Endometrial microvascular endothelial cells (primary cell): ENCODE data around the gene CLDN12. TPM values are rescaled to one million over a fixed set of nuclear protein-coding genes. Genes with fewer than 3 reads are reported as not detected.

Source experiments
- in situ Hi-C: cut with HindIII; loops from 2 replicates; pipeline ENCODE4 v1.10.0; 2017; ENCODE audit warnings: low sequenced_read_pairs, low pct_unique_long_range_greater_than_20kb; ENCODE audit errors: inconsistent ontology term
- total RNA-seq: library from RNA; depleted of rRNA; stranded (reverse); fragments of >200 nt; gene quantifications from one replicate; pipeline ENCODE4 v1.2.3, GENCODE V29; 2015; ENCODE audit errors: inconsistent ontology term

CLDN12 gene
- total RNA-seq = 9.4 TPM

DNA sequence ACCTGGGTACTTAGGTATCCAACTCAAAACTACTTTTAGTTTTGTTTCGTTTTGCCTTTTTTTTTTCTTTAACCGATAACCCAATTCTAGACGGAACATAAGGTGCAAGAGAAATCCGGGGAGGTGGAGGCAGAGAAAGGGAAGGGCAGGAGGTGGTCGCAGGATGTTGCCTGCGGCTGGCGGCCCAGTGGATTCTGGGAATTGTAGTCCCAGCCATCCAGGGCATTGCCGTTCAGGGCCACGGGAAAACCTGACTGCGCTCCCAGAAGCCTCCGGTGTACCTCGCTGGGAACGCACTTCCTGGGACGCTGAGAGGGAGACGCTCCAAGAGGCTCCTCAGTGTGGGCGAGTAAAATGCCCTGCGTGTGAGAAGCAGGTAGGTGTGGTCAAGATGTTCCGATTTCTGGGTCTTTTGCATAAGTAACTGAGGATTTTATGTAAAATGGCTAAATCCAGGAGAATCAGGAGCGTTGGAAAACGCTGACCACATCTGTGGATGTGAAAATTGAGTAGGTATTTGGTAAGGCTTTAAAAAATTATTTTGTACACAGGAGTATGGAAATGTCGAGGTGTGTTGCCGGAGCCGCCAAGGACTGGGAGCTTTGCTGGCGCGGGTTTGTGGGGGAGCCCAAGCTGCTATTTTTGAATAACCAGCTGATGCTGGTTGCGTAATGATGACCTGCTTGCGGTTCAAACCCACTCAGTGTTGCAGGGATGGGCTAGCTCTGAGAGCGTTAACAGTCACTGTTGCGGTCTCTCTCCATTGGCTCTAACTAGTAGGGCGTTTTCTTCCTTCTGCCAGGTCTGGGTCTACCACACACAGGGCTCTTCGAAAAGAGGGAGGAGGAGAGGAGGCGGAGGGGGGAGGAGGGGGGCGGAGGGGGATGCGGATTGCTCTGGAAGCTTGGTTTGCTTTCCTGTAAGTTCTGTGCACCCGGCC lies at the start of gene CLDN12:
CLDN12 (plus strand) TSS at position 288 of the 940 bp plus-strand sequence. CDS start 9,216 bp downstream, outside the sequence.
- in situ Hi-C loops = no loop called here

DNA sequence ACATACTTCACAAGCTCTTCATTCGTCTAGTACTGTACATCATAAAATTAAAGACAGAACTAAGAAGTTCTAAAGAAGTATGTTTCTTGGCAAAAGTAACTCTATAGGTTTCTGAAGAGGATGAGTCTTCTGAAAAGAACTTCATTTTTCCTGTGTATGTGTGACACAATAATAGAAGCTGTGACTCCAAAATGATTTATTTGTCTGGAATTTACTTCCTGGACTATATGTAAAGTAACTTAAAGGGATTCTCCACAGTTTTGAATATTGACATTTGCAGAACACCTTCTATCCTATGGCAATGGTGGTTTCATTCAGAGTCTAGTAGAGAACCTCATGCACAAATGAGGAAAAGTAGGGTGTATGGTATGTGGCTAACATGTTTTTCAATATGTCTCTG lies 19.8 kb upstream of the CLDN12 start:
- in situ Hi-C loops = no loop called here

DNA sequence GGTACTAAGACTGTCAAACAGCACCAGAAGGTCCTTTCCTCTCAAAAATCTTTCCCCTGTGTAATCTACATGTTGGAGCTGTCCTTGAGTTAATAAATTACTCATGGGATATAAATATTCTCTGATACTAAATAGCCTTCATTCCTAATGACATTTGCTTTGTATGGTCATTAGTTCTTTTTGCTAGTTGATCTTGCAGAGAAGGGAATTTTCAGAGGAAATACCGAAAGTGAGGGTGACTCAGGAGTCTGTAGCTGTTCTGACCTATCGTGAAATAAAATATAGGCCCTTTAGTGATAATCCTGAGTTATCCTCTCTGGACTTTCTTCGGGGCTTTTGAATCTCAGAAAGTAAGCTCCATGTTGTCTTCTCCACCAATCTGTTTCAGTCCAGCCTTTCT lies 19.4 kb upstream of the CLDN12 start:
- in situ Hi-C loops = no loop called here

DNA sequence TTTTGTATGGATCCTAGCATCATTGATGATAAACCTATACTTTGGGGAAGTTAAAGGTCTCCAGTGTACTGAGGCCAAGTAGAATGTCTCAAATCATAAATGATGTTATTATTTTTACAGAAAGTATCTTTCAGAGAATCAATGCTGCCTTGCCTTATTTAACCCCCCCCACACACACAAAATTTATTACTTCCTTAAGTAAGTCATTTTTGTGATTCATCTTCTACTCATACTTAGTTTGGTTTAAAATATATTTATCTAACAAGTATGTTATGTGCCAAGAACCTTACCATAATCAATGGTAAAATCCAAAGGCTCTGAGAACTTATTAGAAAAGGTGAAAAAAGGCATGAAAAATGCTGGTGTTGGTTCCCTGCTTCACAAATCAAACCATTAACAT lies 18.8 kb upstream of the CLDN12 start:
- in situ Hi-C loops = no loop called here

DNA sequence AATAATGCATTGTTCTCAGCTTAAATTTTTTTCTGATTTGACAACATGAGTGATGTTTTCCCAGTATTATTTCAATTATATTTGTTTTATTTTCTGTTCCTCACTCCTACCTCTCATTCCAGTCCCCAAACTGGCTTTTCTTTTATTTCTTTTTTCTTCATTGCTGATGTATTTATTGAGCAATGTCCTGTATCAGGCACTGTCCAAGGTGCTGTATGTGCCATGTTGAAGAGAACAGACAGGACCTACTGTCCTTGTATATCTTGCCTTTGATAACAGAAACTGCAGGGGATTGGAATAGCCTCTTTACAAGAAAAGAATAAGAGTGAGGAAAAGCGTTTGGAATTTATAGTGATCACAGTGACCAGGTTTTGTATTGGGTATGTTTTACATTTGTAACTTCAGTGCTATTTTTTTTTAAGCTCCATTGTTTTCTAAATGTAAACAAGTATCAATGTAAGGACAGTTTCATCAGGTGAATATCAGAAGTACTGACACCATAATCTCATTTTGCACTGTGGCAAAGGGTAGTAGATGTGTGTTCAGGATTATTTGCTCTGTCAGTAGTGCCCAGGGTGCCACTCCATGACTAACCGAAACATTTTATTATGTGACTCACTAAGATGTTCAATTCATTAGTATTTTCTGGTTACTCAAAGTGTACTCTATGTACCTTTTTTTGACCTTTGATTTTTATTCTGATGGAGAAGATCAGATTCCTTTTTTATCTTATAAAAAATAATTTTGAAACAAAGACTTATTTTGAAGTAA lies 15.6 kb upstream of the CLDN12 start:
- in situ Hi-C loops = no loop called here

DNA sequence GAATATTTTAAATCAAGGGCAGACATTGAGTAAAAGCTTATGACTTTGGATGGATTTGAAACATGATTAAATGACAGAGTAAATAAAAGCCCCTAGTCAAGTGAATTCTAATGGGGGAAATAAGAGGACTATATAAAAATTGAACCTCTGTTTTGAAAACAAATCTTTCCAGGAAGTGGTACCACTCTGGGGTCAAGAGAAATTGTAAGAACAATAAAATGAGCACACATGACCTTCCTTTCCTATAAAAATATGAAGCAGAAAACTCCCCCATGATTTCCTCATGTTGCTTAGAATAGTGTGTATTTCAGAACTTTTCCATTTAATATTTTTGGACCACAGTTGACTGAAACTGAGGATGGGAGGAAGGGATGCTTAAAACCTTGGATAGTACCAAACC lies 12.3 kb upstream of the CLDN12 start:
- in situ Hi-C loops = no loop called here

DNA sequence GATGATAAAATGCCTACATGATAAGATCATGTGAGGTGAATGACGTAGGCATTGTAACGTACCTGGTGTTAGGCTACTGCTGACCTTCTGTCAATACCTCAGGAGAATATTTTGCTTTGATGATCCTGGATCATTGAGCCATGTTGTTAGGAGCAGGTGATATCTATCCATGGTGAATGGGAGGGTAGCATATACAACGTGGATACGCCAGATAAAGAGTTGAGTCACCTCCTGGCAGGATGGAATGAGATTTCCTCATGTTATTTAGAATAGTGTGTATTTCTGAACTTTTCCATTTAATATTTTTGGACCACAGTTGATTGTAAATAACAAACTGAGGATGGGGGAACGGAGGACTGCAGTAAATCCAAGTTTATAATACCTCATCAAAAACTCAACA lies 11.8 kb upstream of the CLDN12 start:
- in situ Hi-C loops = no loop called here

DNA sequence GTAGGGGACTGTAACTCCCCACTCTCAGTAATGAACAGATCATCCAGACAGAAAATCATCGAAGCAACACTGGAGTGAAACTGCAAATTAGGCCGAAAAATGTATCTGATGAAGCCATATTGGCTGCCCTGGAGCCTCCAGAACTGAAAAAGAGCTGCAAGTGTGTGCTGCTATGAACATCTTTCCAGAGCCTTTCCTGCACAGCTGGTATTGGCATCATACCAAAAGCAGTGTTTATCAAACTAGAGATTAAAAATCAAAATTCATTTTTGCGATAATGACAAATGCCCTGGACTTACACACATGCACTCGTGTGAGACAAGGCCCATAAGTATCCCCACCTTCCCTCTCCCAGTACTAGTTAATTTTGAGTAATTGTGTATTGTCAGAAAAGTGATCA lies 6.8 kb upstream of the CLDN12 start:
- in situ Hi-C loops = no loop called here

DNA sequence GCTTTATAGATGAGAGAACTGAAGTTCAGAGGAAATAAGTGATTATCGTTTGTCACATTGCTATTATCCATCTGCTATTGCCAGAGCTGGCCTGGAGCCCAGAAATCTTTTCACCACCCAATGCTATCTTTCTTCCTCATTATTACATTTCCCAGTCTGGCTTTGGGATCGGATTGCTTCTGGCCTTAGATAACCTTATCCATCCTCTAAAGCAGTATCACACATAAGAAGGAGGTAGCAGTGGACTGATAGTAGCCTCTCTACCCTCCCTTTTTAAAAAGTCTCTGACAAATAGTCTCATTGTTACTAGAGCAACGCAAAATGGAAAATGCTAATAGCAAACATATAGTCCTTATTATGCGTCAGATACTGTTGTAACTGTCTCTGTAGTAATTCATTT lies 1.3 kb upstream of the CLDN12 start:
- in situ Hi-C loops = no loop called here

DNA sequence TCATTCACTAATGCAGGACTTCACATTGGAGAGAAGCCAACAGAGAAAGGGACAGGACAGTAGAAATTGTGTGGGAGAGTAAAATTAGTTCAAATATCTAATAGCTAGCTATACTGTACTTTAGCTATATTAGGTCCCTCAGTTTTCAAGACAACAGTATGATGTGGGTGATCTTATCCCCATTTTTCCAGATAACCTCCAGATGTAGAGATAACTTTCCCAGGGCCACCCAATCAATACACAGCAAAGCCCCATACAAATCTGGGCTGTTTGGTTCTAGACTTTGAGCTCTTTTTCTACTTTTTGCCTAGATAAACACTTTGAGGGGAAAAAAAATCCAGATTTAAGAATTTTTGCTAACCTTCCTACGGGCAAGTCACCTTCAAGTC lies 482 bp upstream of the CLDN12 start:
- in situ Hi-C loops = no loop called here

DNA sequence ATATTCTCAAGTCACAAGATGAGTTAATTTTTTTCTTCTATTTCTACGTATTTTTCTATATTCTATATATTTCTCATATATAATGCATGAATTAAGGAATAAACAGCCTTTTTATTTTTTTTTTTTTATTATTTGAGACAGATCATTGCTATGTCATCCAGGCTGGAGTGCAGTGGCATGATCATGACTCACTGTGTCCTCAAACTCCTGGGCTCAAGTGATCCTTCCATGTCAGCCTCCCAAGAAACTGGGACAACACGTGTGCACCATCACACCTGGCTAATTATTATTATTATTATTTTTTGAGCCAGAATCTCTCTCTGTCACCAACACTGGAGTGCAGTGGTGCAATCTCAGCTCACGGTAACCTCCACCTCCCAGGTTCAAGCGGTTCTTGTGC lies 1.5 kb downstream of the CLDN12 start:
- in situ Hi-C loops = no loop called here

DNA sequence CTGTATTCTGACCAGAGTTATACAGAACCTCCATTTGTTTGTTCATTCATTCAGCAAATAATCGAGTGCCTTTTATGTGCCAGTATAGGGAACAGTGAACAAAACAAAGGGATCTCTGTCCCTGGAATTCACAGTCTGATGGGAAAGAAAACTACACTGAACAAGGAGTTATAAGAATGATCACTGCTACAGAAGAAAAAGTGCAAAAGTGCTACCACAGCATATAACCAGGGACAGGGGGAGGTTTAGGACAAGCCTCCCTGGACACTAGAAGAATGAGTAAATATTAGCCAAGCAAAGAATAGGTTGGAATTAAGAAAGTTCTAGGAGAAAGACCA lies 4.2 kb downstream of the CLDN12 start:
- in situ Hi-C loops = no loop called here

DNA sequence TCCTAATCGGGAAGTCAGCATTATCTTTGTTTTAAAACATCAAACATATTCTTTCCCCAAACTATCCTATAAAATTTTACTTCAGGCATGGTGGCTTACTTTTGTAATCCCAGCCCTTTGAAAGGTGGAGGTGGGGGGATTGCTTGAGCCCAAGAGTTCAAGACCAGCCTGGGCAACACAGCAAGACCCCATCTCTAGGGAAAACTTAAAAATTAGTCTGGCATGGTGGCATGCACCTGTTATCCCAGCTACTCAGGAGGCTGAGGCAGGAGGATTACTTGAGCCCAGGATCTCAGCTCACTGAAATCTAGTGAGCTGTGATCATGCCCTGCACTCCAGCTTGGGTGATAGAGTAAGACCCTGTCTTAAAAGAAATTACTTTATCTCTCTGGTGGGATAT lies 4.9 kb downstream of the CLDN12 start:
- in situ Hi-C loops = no loop called here

DNA sequence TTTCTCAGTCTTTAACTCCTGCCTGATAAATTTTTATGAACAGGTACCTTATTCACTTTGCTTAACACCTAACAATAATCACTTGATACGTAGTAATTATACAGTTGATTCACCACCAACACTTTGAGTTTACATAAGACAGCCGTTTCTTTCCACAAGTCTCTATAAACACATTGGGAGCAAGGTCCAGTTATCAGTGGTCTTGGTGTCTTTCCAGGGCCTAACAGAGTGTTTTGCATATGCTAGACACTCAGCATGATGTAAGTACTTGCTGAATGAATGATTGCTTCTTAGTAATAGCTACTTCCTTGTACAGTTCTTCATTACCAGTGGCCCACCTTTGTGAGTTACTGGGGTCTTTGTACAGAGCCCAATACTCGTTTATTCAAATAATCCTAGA lies 6.4 kb downstream of the CLDN12 start:
- in situ Hi-C loops = no loop called here

DNA sequence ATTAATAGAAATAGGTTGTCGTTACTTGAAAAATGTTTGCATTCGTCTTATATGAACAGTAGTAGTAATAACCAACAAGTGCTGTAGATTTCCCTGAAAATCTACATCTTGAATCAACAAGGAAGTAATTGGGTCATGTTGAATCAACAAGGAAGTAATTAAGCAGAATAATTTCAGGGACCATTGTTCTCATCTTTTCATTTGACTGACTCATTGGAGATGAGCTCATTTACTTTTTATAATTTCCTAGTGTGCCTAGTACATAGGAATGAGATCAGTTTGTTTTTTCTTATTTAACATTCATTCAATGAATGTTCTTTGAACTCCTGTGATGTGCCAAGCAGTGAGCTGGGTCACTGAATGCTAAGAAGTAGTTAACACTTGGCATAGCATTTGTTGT lies 8.2 kb downstream of the CLDN12 start:
- in situ Hi-C loops = no loop called here

DNA sequence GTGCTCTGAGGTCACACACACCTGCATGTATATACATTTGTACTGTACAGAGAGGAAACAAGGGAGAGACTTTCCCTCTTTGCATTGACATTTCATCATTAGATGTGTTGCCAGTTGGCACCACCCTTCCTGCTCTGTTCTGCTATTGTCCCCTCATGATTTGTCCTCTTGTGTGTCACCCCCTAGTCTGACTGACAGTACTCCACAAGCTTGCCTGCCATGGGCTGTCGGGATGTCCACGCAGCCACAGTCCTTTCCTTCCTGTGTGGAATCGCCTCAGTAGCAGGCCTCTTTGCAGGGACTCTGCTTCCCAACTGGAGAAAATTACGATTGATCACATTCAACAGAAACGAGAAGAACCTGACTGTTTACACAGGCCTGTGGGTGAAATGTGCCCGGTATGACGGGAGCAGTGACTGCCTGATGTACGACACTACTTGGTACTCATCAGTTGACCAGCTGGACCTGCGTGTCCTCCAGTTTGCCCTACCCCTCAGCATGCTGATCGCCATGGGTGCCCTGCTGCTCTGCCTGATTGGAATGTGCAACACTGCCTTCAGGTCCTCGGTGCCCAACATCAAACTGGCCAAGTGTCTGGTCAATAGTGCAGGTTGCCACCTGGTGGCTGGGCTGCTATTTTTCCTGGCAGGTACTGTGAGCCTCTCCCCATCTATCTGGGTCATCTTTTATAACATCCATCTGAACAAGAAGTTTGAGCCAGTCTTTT lies 9.4 kb downstream of the CLDN12 start:
- in situ Hi-C loops = no loop called here

DNA sequence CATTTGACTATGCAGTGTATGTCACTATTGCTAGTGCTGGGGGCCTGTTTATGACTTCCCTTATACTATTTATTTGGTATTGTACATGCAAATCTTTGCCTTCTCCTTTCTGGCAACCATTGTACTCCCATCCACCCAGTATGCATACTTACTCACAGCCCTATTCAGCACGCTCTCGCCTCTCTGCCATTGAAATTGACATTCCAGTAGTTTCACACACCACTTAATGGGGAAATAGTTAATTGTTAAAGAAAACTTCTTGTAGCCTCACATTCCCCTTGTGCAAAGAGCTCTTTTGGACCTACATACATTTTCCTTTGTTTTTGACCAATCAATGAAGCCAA lies 9.9 kb downstream of the CLDN12 start:
- in situ Hi-C loops = no loop called here

DNA sequence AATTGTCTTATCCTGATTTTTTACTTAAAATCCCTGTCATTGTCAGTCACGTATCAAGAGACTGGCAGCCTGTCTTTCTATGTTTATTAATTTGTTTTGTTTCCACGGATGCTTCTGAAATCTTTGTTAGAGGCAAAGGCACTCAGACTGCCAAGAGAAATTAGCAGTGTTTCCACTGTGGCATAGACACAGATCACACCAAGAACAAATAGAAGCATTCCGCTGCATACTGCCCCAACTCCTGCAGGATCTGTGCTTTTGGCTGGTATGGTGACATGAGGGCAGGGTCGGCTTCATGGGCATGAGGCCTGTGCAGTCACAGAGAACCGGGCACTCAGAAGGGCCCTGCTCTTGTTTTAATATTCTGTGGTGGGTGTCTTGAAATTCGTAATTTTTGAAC lies 18.4 kb downstream of the CLDN12 start:
- in situ Hi-C loops = no loop called here

DNA sequence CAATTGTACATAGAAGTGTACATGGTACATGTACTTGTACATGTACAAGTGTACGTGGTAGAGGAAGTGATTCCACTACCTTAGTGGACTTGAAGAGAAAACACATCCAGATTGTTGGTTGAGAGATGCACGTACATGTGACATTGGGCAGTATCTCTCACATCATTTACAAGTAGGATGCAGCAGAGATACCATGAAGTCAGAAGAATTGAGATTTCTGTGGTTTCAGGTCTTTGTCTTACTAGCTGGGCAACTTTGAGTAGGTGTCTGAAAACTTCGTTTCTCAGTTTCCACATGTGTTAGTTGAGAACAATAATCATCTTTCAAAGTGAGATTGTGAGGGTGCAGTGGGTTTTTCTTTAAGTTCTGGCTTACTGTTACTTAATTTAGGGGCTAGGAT lies 21.5 kb downstream of the CLDN12 start:
- in situ Hi-C loops = no loop called here

DNA sequence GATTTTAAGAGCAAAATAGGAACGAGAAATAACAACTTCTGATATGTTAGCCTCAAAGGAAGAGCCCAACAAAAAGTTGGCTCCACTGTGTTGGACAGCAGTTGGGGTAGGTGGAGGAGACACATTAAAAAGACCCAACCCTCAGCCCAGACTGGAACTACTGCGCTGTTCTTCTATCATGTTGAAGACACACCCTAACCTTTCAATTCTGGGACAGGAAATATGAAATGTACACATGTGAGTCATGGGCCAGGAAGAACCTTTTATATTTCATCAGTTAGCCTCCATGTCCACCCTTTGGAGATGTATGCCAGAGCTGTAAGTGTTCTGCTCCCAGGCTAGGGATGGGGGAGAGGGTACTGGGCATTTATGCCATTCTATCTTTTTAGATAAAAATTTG lies 22.1 kb downstream of the CLDN12 start:
- in situ Hi-C loops = no loop called here
